Ascending aorta (tissue), 2 donors: ENCODE measurements around the gene FOXA3. TPM values are rescaled to one million over a fixed set of nuclear protein-coding genes. Genes with fewer than 3 reads are reported as not detected.
"Not testable (repeated sequence)": the region's sequence is repeated elsewhere in the genome, so short reads cannot be mapped to it uniquely, and the experiment has no call there.

Experiments used
- DNase-seq, 2 donors: peaks; one replicate each; pipeline ENCODE4 v3.0.0-alpha.2; 2019; ENCODE audit warnings: low spot score in 2 of 2
- H3K27ac ChIP-seq, 2 donors: fragments of 200-600 bp; sonication (generic); one replicate each; pipeline ENCODE4 v1.5.1; 2016 to 2017; ENCODE audit warnings: mild to moderate bottlenecking in 1 of 2
- H3K27me3 ChIP-seq: fragments of 200-600 bp; sonication (generic); one replicate; pipeline ENCODE4 v1.5.1; 2017
- H3K36me3 ChIP-seq, 2 donors: fragments of 200-600 bp; sonication (generic); one replicate each; pipeline ENCODE4 v1.5.1; 2016
- H3K4me1 ChIP-seq, 2 donors: fragments of 200-600 bp; sonication (generic); one replicate each; pipeline ENCODE4 v1.5.1; 2016 to 2017; ENCODE audit warnings: mild to moderate bottlenecking in 1 of 2
- H3K4me3 ChIP-seq, 2 donors: fragments of 200-600 bp; sonication (generic); one replicate each; pipeline ENCODE4 v1.5.1; 2016 to 2017; ENCODE audit warnings: mild to moderate bottlenecking in 1 of 2
- H3K9me3 ChIP-seq, 2 donors: fragments of 200-600 bp; sonication (generic); one replicate each; pipeline ENCODE4 v1.5.1; 2016
- intact Hi-C: fragments of 100-400 bp; cut with DNase I; formaldehyde crosslinking; loops from one replicate; pipeline ENCODE4 v1.15.1; 2023
- total RNA-seq: library from RNA; depleted of rRNA; stranded (reverse); fragments of >200 nt; gene quantifications from one replicate; pipeline ENCODE4 v1.1.0, GENCODE V29; 2016
- TF ChIP-seq, protein P1 (sequence below), 3 experiments: fragments of 200-600 bp in 2 of 3; fragments of 450-650 bp in 1 of 3; sonication (generic) in 2 of 3; IDR thresholded peaks; one replicate each; pipeline ENCODE4 v1.5.1; 2016 to 2019; ENCODE audit warnings: antibody characterized with exemption in 3 of 3, mild to moderate bottlenecking in 1 of 3, moderate library complexity in 1 of 3

Gene FOXA3
- total RNA-seq, 1 donor from 2014 or later: not detected

GRCh38 chr19:45895519-45895972 lies 31.4 kb downstream of the FOXA3 start:
- Histone ChIP-seq H3K36me3 (peaks cover 22 to 33% of the 10 kb centered on the region in 2 donors), H3K4me3 (no peak overlapping the region), H3K27ac (no peak overlapping the region), H3K27me3 (no peaks in the 10 kb centered on the region), H3K9me3 (no peaks in the 10 kb centered on the region), H3K4me1 (peaks cover 0 to 1% of the 10 kb centered on the region in 2 donors)
- no peak for DNase-seq
- TF ChIP-seq, protein P1, sequence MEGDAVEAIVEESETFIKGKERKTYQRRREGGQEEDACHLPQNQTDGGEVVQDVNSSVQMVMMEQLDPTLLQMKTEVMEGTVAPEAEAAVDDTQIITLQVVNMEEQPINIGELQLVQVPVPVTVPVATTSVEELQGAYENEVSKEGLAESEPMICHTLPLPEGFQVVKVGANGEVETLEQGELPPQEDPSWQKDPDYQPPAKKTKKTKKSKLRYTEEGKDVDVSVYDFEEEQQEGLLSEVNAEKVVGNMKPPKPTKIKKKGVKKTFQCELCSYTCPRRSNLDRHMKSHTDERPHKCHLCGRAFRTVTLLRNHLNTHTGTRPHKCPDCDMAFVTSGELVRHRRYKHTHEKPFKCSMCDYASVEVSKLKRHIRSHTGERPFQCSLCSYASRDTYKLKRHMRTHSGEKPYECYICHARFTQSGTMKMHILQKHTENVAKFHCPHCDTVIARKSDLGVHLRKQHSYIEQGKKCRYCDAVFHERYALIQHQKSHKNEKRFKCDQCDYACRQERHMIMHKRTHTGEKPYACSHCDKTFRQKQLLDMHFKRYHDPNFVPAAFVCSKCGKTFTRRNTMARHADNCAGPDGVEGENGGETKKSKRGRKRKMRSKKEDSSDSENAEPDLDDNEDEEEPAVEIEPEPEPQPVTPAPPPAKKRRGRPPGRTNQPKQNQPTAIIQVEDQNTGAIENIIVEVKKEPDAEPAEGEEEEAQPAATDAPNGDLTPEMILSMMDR (IDR thresholded peaks at IDR 0.05): no peak
- intact Hi-C loops: no loop called here

DNA sequence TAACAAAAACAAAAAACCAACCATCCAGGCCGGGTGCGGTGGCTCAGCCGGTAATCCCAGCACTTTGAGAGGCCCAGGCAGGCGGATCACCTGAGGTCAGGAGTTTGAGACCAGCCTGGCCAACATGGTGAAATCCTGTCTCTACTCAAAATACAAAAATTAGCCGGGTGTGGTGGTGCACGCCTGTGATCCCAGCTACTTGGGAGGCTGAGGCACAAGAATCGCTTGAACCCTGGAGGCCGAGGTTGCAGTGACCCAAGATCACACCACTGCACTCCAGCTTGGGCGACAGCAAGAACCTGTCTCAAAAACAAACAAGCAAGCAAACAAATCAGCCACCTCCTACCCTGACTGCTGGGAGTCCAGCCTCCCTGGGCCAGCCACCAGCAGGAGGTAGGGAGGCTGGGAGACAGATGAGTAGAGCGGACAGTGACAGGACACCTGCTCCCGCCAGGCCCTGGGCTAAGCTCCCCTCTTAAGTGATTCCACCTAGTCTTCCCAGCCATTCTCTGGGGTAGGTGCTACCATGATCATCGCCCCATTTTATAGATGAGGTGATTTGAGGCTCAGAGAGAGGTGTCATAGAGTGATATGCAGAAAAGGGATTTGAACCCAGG lies 32.0 kb downstream of the FOXA3 start:
- H3K9me3 ChIP-seq, H3K27ac ChIP-seq, H3K4me1 ChIP-seq, H3K4me3 ChIP-seq, DNase-seq, intact Hi-C loops, H3K27me3 ChIP-seq: not testable (repeated sequence)
- H3K36me3 ChIP-seq: peaks cover 22 to 33% of the 10 kb centered on the region in 2 donors

- DNase-seq: no peak
- Histone ChIP-seq H3K27me3 (no peaks in the 10 kb centered on the region), H3K4me3 (no peak overlapping the region), H3K9me3 (no peaks in the 10 kb centered on the region), H3K4me1 (peaks cover 7 to 9% of the 10 kb centered on the region in 2 donors), H3K36me3 (peaks cover 22 to 33% of the 10 kb centered on the region in 2 donors), H3K27ac (no peak overlapping the region)
- TF ChIP-seq, protein P1 (IDR thresholded peaks at IDR 0.05): no peak
- intact Hi-C loops: no loop called here
These were observed 33.2 kb downstream of the FOXA3 start for GRCh38 chr19:45897261-45897812.

- H3K27ac ChIP-seq: no peak overlapping the region
- H3K27me3 ChIP-seq: no peaks in the 10 kb centered on the region
- H3K4me1 ChIP-seq: peaks cover 7 to 9% of the 10 kb centered on the region in 2 donors
- H3K4me3 ChIP-seq: no peak overlapping the region
- no peaks in the 10 kb centered on the region for H3K9me3 ChIP-seq
- TF ChIP-seq, protein P1 (IDR thresholded peaks at IDR 0.05): no peak
- intact Hi-C loops: no loop called here
- no peak for DNase-seq
- H3K36me3 ChIP-seq: peaks cover 22 to 33% of the 10 kb centered on the region in 2 donors
These were observed 35.1 kb downstream of the FOXA3 start for GRCh38 chr19:45899253-45899652.

GRCh38 chr19:45899919-45900589 lies 35.9 kb downstream of the FOXA3 start:
- Histone ChIP-seq H3K9me3 (no peaks in the 10 kb centered on the region), H3K36me3 (peaks cover 22 to 31% of the 10 kb centered on the region in 2 donors), H3K27me3 (no peaks in the 10 kb centered on the region), H3K27ac (no peak overlapping the region), H3K4me3 (no peak overlapping the region), H3K4me1 (peaks cover 7 to 9% of the 10 kb centered on the region in 2 donors)
- no peak for DNase-seq
- intact Hi-C loops: no loop called here
- TF ChIP-seq, protein P1 (IDR thresholded peaks at IDR 0.05): no peak
